ENCODE measurements around the gene MCU. TPM values are rescaled to one million over a fixed set of nuclear protein-coding genes. Genes with fewer than 3 reads are reported as not detected.

The MCU gene
- total RNA-seq, 4 donors from 2014 or later, result 13.2 to 29.8 (median 16.3) TPM

DNA sequence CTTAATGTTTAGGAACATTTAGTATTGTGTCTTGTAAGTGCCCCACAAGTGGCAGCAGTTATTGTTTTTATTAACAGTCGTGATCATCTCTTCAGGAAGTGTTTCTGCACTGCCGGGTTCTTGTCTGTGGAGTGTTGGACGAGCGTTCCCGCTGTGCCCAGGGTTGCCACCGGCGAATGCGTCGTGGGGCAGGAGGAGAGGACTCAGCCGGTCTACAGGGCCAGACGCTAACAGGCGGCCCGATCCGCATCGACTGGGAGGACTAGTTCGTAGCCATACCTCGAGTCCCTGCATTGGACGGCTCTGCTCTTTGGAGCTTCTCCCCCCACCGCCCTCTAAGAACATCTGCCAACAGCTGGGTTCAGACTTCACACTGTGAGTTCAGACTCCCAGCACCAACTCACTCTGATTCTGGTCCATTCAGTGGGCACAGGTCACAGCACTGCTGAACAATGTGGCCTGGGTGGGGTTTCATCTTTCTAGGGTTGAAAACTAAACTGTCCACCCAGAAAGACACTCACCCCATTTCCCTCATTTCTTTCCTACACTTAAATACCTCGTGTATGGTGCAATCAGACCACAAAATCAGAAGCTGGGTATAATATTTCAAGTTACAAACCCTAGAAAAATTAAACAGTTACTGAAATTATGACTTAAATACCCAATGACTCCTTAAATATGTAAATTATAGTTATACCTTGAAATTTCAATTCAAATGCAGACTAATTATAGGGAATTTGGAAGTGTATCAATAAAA, 240.5 kb downstream of the MCU start:
- no peak for DNase-seq (ENCODE audit: low spot score)

DNA sequence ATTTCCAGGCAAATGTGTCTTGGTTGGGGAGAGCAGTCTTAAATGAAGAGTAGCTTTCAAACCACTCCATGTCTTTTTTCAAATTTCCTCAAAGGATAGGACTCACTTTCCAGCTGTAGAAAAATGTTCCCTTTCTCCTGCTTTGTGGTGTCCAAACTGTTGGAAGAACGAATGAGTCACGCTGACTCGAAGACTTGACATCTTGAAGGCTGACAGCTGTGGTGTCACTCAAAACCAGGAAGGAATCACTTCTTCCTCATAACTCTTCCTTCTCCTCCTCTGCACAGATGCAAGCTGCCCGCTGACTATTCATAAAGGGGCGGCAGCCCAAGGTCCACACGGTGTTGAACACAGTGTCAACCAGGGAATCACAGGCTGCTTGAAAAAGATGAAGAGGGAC, 243.4 kb downstream of the MCU start:
- ATAC-seq (ENCODE audit: low FRiP score), result no peak
- DNase-seq (ENCODE audit: low spot score), result no peak
- TF ChIP-seq, protein P1, sequence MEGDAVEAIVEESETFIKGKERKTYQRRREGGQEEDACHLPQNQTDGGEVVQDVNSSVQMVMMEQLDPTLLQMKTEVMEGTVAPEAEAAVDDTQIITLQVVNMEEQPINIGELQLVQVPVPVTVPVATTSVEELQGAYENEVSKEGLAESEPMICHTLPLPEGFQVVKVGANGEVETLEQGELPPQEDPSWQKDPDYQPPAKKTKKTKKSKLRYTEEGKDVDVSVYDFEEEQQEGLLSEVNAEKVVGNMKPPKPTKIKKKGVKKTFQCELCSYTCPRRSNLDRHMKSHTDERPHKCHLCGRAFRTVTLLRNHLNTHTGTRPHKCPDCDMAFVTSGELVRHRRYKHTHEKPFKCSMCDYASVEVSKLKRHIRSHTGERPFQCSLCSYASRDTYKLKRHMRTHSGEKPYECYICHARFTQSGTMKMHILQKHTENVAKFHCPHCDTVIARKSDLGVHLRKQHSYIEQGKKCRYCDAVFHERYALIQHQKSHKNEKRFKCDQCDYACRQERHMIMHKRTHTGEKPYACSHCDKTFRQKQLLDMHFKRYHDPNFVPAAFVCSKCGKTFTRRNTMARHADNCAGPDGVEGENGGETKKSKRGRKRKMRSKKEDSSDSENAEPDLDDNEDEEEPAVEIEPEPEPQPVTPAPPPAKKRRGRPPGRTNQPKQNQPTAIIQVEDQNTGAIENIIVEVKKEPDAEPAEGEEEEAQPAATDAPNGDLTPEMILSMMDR (IDR thresholded peaks at IDR 0.05), result no peak

More for the DNA sequence above, 240.5 kb downstream of the MCU start:
- ATAC-seq (ENCODE audit: low FRiP score), result no peak
- TF ChIP-seq, protein P1 (IDR thresholded peaks at IDR 0.05), result no peak

Small RNA genes within 50 kb of the gene (small RNA-seq; reads per million reads assigned to genes)
- gene MIR4676, result not detected
- not detected for gene RF00019

Other genes starting within 250 kb of the MCU start
- gene MICU1, start 66.1 kb upstream of the MCU start, total RNA-seq, result 10 to 100 TPM; 21.9 to 36.2 (median 31.7) TPM
- not detected for gene OIT3, start 201.6 kb downstream of the MCU start, total RNA-seq